Fibroblast of peridontal ligament (primary cell): ENCODE measurements around the gene TMEM235.

ENCODE experiments used
- DNase-seq: peaks from one replicate; pipeline ENCODE4 v3.0.0-alpha.2; 2010; ENCODE audit errors: extremely low read depth

The TMEM235 gene

DNA sequence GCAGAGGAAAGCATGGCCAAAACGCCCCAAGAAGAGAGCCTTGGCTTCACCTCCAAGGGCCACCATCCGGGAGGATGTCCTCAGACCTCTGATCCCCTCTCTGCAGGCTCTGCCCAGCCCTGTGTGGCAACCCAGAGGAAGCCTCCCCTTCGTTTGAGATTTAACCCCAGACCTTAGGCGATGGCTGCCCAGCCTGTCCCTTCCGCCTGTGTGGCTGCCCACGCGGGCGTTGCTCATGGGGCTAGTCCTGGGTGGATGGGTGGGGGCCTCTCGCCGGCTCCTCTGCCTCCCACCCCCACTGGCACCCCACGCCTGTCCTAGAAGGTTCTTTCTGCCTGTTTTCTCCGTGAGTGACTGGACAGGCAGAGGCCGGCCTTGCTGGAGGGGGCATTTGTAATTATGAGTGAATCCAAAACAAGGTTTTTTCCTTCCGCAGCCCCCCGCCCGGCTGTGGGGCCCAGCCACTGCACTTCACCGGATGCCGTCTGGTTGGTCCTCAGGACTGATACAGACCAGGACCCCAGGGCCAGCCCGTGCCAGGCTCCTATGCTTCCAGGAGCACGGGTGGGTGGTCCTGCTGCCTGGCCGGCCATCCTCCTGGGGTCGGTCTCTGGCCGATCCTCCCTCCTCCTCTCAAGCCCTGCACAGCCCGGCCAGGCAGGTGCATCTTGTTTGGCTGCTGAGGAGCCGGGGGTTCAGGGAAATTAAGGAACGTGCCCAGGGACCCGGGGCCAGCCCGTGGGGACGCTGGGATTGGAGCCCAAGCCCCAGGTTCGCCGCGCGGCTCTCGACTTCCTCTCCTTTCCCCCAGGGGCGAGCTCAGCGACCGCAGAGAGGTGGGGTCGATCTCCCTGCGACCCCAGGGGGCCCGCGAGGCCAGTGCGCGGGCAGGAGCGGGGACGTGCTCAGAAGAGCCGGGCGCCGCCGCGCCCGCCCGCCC lies at the start of gene TMEM235:
TSS of gene TMEM235 (plus strand) at position 636 of the 940 bp plus-strand sequence. CDS start 393 bp downstream, outside the sequence.
- no peak for DNase-seq

DNA sequence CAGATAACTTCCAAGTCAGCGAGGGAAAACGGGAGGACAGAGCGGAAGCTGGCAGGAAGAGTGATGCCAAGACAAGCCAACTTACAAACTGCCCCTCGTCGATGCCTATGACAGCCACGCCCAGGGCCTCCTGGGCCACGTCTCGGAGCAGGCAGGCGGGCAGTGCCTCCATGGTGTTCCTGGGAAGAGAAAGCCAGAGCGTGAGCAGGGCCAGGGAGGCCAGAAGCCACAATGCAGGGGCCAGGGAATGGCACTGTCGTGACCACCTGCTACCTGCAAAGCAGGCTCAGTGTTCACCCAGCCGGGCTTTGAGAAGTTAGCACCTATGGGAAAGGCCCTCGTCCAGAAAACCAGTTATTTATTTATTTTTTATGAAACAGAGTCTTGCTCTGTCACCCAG lies 48.9 kb upstream of the TMEM235 start:
- DNase-seq: no peak

- DNase-seq: no peak
Observed at GRCh38 chr17:78183916-78184315, 47.5 kb upstream of the TMEM235 start.

DNA sequence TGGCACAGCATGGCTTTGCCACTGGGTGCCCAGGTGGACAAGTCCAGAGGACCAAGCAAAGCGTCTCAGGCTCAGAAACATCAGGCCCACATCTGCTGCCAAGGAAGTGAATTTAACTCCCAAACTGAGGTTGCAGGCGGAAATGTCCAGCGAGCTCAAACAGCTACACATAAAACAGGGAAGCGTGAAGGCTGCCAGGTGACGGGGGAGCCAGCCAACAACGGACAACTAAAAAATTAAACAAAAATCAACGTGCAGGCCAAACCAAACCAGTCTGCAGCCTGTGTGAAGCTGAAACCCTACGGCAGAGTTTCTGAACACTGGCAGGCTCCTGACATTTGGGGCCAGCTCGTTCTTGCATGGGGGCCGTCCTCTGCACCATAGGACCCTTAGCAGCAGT lies 47.1 kb upstream of the TMEM235 start:
- DNase-seq: no peak

GRCh38 chr17:78184868-78185267 lies 46.6 kb upstream of the TMEM235 start:
- DNase-seq: no peak

- DNase-seq: no peak
Observed at GRCh38 chr17:78185981-78186691, 45.3 kb upstream of the TMEM235 start.

GRCh38 chr17:78186692-78187595 lies 44.5 kb upstream of the TMEM235 start, which contains the start of the genes AFMID and TK1:
AFMID (plus strand) TSS chr17:78187362; CDS start chr17:78187371, 9 bp downstream.
TK1 (minus strand) TSS chr17:78187052; CDS start chr17:78186994, 58 bp downstream.
- peak; percentile 95 for DNase-seq

DNA sequence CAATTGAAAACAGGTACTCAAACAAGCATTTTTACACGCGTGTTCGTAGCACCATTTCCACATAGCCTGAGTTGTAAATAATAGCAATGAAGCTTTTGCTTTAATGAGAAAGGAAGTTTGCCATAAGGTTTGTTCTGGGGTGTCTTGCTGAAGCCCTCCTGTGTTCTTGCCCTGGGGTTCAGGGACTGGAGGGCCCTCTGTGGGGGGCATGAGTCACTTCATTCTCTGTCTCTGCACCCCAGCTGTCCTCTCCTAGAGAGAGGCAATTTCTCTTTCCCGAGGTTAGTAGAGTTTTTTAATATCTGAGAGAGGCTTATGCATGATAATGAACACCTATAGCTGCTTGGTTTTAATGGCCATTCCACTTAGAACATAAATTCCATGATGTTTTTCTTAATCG lies 34.7 kb upstream of the TMEM235 start:
- no peak for DNase-seq

GRCh38 chr17:78197147-78197832 lies 34.1 kb upstream of the TMEM235 start:
- DNase-seq: no peak

- DNase-seq: no peak
Observed at GRCh38 chr17:78200451-78200850, 31.0 kb upstream of the TMEM235 start.

GRCh38 chr17:78202666-78203065 lies 28.8 kb upstream of the TMEM235 start:
- DNase-seq: no peak

DNA sequence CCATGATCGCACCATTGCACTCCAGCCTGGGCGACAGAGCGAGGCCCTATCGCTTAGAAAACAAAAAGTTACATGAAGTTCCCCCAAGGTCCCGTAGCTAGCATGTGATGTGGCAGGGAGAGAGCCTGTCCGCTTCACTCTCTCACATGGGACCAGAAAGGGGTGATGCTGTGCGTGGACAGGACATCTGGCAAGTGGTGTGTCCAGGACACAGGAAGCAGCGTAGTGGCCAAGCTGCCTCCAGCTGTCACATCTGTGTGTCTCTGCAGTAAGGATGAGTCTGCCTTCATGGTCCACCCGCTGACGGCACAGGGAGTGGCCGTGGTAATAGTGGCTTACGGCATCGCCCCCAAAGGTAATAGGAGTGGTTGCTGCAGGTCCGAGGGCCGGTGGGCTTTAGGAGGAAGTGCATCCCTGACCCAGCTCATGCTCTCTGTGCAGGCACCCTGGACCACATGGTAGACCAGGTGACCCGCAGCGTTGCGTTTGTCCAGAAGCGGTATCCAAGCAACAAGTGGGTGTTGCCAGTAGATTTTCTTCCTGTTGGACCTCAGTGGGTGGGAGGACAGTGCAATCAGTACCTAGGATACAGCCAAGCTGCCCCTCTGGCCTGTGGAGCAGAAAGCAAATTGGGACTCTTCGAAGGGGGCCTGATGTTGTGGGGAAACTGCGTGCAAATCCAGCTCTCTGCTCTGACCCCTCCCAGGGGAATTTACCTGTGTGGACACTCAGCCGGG lies 26.9 kb upstream of the TMEM235 start:
- no peak for DNase-seq

- no peak for DNase-seq
Observed at GRCh38 chr17:78205124-78205775, 26.2 kb upstream of the TMEM235 start.

GRCh38 chr17:78206298-78206697 lies 25.1 kb upstream of the TMEM235 start:
- DNase-seq: no peak

GRCh38 chr17:78208486-78208885 lies 22.9 kb upstream of the TMEM235 start:
- no peak for DNase-seq

DNA sequence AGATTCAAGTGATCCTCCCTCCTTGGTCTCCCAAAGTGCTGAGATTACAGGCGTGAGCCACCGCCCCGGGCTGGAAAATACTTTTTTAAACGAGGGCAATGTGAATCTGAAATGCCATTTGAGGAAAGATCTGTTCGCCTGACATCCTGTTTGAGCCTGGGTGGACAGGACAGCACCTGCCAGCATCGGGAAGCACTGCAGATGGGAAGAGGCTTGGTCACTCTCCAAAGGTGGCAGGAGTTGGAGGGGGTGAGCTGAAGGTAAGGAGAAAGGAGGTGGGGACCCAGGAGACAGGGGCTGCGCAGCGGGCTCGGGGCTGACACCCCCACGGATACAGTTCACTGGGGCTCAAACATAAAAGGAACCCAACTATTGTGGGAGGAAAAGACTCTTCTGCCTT lies 21.3 kb upstream of the TMEM235 start:
- DNase-seq: no peak

GRCh38 chr17:78211032-78211431 lies 20.4 kb upstream of the TMEM235 start:
- no peak for DNase-seq

DNA sequence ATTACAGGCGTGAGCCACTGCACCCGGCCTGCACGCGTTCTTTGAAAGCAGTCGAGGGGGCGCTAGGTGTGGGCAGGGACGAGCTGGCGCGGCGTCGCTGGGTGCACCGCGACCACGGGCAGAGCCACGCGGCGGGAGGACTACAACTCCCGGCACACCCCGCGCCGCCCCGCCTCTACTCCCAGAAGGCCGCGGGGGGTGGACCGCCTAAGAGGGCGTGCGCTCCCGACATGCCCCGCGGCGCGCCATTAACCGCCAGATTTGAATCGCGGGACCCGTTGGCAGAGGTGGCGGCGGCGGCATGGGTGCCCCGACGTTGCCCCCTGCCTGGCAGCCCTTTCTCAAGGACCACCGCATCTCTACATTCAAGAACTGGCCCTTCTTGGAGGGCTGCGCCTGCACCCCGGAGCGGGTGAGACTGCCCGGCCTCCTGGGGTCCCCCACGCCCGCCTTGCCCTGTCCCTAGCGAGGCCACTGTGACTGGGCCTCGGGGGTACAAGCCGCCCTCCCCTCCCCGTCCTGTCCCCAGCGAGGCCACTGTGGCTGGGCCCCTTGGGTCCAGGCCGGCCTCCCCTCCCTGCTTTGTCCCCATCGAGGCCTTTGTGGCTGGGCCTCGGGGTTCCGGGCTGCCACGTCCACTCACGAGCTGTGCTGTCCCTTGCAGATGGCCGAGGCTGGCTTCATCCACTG lies 17.3 kb upstream of the TMEM235 start, which contains the start of gene BIRC5:
TSS of gene BIRC5 (plus strand) at position 238 of the 690 bp plus-strand sequence. CDS start at position 302, 64 bp downstream.
- DNase-seq: peak; percentile 67

GRCh38 chr17:78214706-78215061 lies 16.7 kb upstream of the TMEM235 start:
- DNase-seq: no peak
